Hepatocyte (in vitro differentiated cells): ENCODE results near the gene DHRS12. TPM values are rescaled to one million over a fixed set of nuclear protein-coding genes. Genes with fewer than 3 reads are reported as not detected.

Source experiments
- DNase-seq: peaks from one replicate; pipeline ENCODE4 v3.0.0-alpha.2; 2016; ENCODE audit warnings: low spot score
- H2AFZ ChIP-seq: fragments of 200-600 bp; sonication (generic); 2 replicates; pipeline ENCODE4 v1.6.0; 2016; ENCODE audit warnings: antibody characterized with exemption, mild to moderate bottlenecking
- H3K27ac ChIP-seq: fragments of 200-600 bp; sonication (generic); 2 replicates; pipeline ENCODE4 v1.5.1; 2016; ENCODE audit warnings: mild to moderate bottlenecking
- H3K27me3 ChIP-seq: fragments of 200-600 bp; sonication (generic); 2 replicates; pipeline ENCODE4 v1.6.1; 2016
- H3K36me3 ChIP-seq: fragments of 200-600 bp; sonication (generic); replicated peaks from 2 replicates; pipeline ENCODE4 v1.5.1; 2016; ENCODE audit warnings: low read depth; ENCODE audit not compliant: insufficient read depth
- H3K4me1 ChIP-seq: fragments of 200-600 bp; sonication (generic); 2 replicates; pipeline ENCODE4 v1.5.1; 2016; ENCODE audit warnings: mild to moderate bottlenecking, moderate library complexity; ENCODE audit not compliant: insufficient read depth
- H3K4me2 ChIP-seq: fragments of 200-600 bp; sonication (generic); 2 replicates; pipeline ENCODE4 v1.6.0; 2016
- H3K4me3 ChIP-seq: fragments of 200-600 bp; sonication (generic); 2 replicates; pipeline ENCODE4 v1.5.1; 2016; ENCODE audit warnings: mild to moderate bottlenecking
- H3K79me2 ChIP-seq: fragments of 200-600 bp; sonication (generic); 2 replicates; pipeline ENCODE4 v1.6.0; 2017; ENCODE audit warnings: mild to moderate bottlenecking
- H3K9me2 ChIP-seq: fragments of 200-600 bp; sonication (generic); replicated peaks from 2 replicates; pipeline ENCODE4 v1.6.0; 2017; ENCODE audit warnings: mild to moderate bottlenecking; ENCODE audit not compliant: insufficient read depth
- H3K9me3 ChIP-seq: fragments of 200-600 bp; sonication (generic); 2 replicates; pipeline ENCODE4 v1.5.1; 2016; ENCODE audit warnings: low read depth, mild to moderate bottlenecking
- H4K20me1 ChIP-seq: fragments of 200-600 bp; sonication (generic); 2 replicates; pipeline ENCODE4 v1.6.0; 2016; ENCODE audit warnings: mild to moderate bottlenecking; ENCODE audit not compliant: insufficient read depth, poor library complexity, severe bottlenecking
- CTCF ChIP-seq: fragments of 200-600 bp; sonication (generic); IDR thresholded peaks from 2 replicates; pipeline ENCODE4 v1.5.1; 2016; ENCODE audit warnings: antibody characterized with exemption, mild to moderate bottlenecking; ENCODE audit not compliant: poor library complexity
- EZH2 ChIP-seq: fragments of 200-600 bp; sonication (generic); IDR thresholded peaks from 2 replicates; pipeline ENCODE4 v1.6.1; 2016; ENCODE audit warnings: antibody characterized with exemption, mild to moderate bottlenecking, borderline replicate concordance
- EZH2phosphoT487 ChIP-seq: fragments of 200-600 bp; sonication (generic); IDR thresholded peaks from one replicate; pipeline ENCODE4 v1.6.1; 2018; ENCODE audit warnings: antibody characterized with exemption, mild to moderate bottlenecking, low read depth, moderate library complexity; ENCODE audit not compliant: unreplicated experiment, severe bottlenecking
- WGBS: methylation state at CpG from one replicate; pipeline ENCODE4 v1.1.6; 2016; ENCODE audit warnings: low lambda C conversion rate; ENCODE audit errors: missing lambda C conversion rate; 5-methylcytosine and 5-hydroxymethylcytosine counted together
- polyA plus RNA-seq: library from polyadenylated mRNA; unstranded; fragments of >200 nt; fragmentation: Nextera tagmentation; extraction: Ambion mirVana; gene quantifications from 2 replicates; pipeline ENCODE4 v1.2.1, GENCODE V29; 2016
- total RNA-seq: library from RNA; depleted of rRNA; stranded (reverse); fragments of >200 nt; gene quantifications from 2 replicates; pipeline ENCODE4 v1.2.3, GENCODE V29; 2014

Gene DHRS12
- total and polyA plus RNA-seq, 2 experiments from 2014 or later, result 4.6 to 13.5 TPM

GRCh38 chr13:51800486-51800885 lies 3.5 kb downstream of the DHRS12 start:
- Histone ChIP-seq H3K27me3 (no peaks in the 10 kb centered on the region), H3K79me2 (no peaks in the 10 kb centered on the region), H3K9me3 (no peaks in the 10 kb centered on the region), H3K4me3 (no peak overlapping the region), H3K4me2 (no peak overlapping the region), H2AFZ (no peak overlapping the region), H3K4me1 (peaks cover 16% of the 10 kb centered on the region), H3K9me2 (no peaks in the 10 kb centered on the region), H3K27ac (no peak overlapping the region), H4K20me1 (no peaks in the 10 kb centered on the region), H3K36me3 (no peaks in the 10 kb centered on the region)
- no peak for TF ChIP-seq EZH2
- TF ChIP-seq EZH2phosphoT487, result no peak
- TF ChIP-seq CTCF, result no peak
- no peak for DNase-seq
- WGBS, result 77% methylated on average over 5 of the region's 5 CpGs

GRCh38 chr13:51799261-51799660 lies 4.7 kb downstream of the DHRS12 start:
- no peaks in the 10 kb centered on the region for H3K9me2 ChIP-seq
- H3K27ac ChIP-seq, result no peak overlapping the region
- 93% methylated on average over 12 of the region's 12 CpGs for WGBS
- H3K36me3 ChIP-seq, result no peaks in the 10 kb centered on the region
- no peaks in the 10 kb centered on the region for H3K9me3 ChIP-seq
- H3K79me2 ChIP-seq, result no peaks in the 10 kb centered on the region
- TF ChIP-seq EZH2 (no peak), EZH2phosphoT487 (no peak), CTCF (no peak)
- H3K4me3 ChIP-seq, result no peak overlapping the region
- no peak overlapping the region for H3K4me2 ChIP-seq
- H4K20me1 ChIP-seq, result no peaks in the 10 kb centered on the region
- DNase-seq, result no peak
- no peaks in the 10 kb centered on the region for H3K27me3 ChIP-seq
- H3K4me1 ChIP-seq, result peaks cover 13% of the 10 kb centered on the region
- H2AFZ ChIP-seq, result no peak overlapping the region

GRCh38 chr13:51797664-51798488 lies 6.1 kb downstream of the DHRS12 start:
- WGBS, result 68% methylated on average over 12 of the region's 12 CpGs
- no peaks in the 10 kb centered on the region for H3K27me3 ChIP-seq
- TF ChIP-seq EZH2, result no peak
- TF ChIP-seq CTCF, result peak; percentile 72
- TF ChIP-seq EZH2phosphoT487, result no peak
- H3K27ac ChIP-seq, result no peak overlapping the region
- H3K9me3 ChIP-seq, result no peaks in the 10 kb centered on the region
- no peak overlapping the region for H3K4me2 ChIP-seq
- H3K36me3 ChIP-seq, result no peaks in the 10 kb centered on the region
- H3K9me2 ChIP-seq, result no peaks in the 10 kb centered on the region
- H2AFZ ChIP-seq, result no peak overlapping the region
- H3K79me2 ChIP-seq, result no peaks in the 10 kb centered on the region
- peak; percentile 85 for DNase-seq
- H4K20me1 ChIP-seq, result no peaks in the 10 kb centered on the region
- H3K4me3 ChIP-seq, result no peak overlapping the region
- H3K4me1 ChIP-seq, result peaks cover 12% of the 10 kb centered on the region
